Measurements from ENCODE around the gene RFC4. TPM values are rescaled to one million over a fixed set of nuclear protein-coding genes. Genes with fewer than 3 reads are reported as not detected.

RFC4 gene
- total and polyA plus RNA-seq, 3 donors from 2014 or later: 25.1 to 30.1 (median 26.2) TPM

- Histone ChIP-seq H3K36me3 (ENCODE audit: low read depth, missing control alignments) (no peaks in the 10 kb centered on the region), H3K27ac (no peak overlapping the region), H3K9me3 (no peaks in the 10 kb centered on the region), H3K4me1 (no peaks in the 10 kb centered on the region), H3K27me3 (no peaks in the 10 kb centered on the region), H3K4me3 (no peak overlapping the region)
- TF ChIP-seq POLR2A (IDR thresholded peaks at IDR 0.05) (no peak), CTCF (IDR thresholded peaks at IDR 0.05) (no peak)
- 86 to 93% methylated on average over 5 of the region's 5 CpGs for WGBS, 2 donors
- DNase-seq: no peak
- intact Hi-C loops (cut with DNase I; ENCODE audit: low total_unique reads): no loop called here
Observed at GRCh38 chr3:186779204-186779603, 27.1 kb downstream of the RFC4 start.

GRCh38 chr3:186775999-186776398 is 30.3 kb downstream of the RFC4 start:
- Histone ChIP-seq H3K27me3 (no peaks in the 10 kb centered on the region), H3K36me3 (ENCODE audit: low read depth, missing control alignments) (no peaks in the 10 kb centered on the region), H3K9me3 (no peaks in the 10 kb centered on the region), H3K27ac (no peak overlapping the region), H3K4me1 (no peaks in the 10 kb centered on the region), H3K4me3 (no peak overlapping the region)
- 66% methylated on average over 7 to 8 of the region's 8 CpGs for WGBS, 2 donors
- no peak for DNase-seq
- intact Hi-C loops (cut with DNase I; ENCODE audit: low total_unique reads): no loop called here
- TF ChIP-seq CTCF (IDR thresholded peaks at IDR 0.05) (no peak), POLR2A (IDR thresholded peaks at IDR 0.05) (no peak)

- WGBS, 2 donors: 11 to 12% methylated on average over 23 to 28 of the region's 28 CpGs
- Histone ChIP-seq H3K4me1 (no peaks in the 10 kb centered on the region), H3K4me3 (peak overlapping the region; percentile 46 to 53), H3K36me3 (ENCODE audit: low read depth, missing control alignments) (no peaks in the 10 kb centered on the region), H3K27me3 (no peaks in the 10 kb centered on the region), H3K27ac (peak overlapping the region; percentile 2 to 71), H3K9me3 (no peaks in the 10 kb centered on the region)
- TF ChIP-seq CTCF (IDR thresholded peaks at IDR 0.05) (no peak), POLR2A (IDR thresholded peaks at IDR 0.05) (no peak)
- intact Hi-C loops (cut with DNase I; ENCODE audit: low total_unique reads): no loop called here
- DNase-seq: peak; percentile 79
Observed at GRCh38 chr3:186772701-186773417, 33.4 kb downstream of the RFC4 start.

GRCh38 chr3:186772281-186772694 is 34.0 kb downstream of the RFC4 start:
- WGBS, 2 donors: 6 to 8% methylated on average over 26 of the region's 26 CpGs
- DNase-seq: no peak
- intact Hi-C loops (cut with DNase I; ENCODE audit: low total_unique reads): no loop called here
- Histone ChIP-seq H3K4me3 (peak overlapping the region; percentile 46 to 53), H3K27me3 (no peaks in the 10 kb centered on the region), H3K36me3 (ENCODE audit: low read depth, missing control alignments) (no peaks in the 10 kb centered on the region), H3K9me3 (no peaks in the 10 kb centered on the region), H3K27ac (peak overlapping the region; percentile 2 to 71), H3K4me1 (no peaks in the 10 kb centered on the region)
- no peak for TF ChIP-seq CTCF (IDR thresholded peaks at IDR 0.05)
- no peak for TF ChIP-seq POLR2A (IDR thresholded peaks at IDR 0.05)

GRCh38 chr3:186760897-186761447 is 45.3 kb downstream of the RFC4 start:
- Histone ChIP-seq H3K27me3 (no peaks in the 10 kb centered on the region), H3K36me3 (ENCODE audit: low read depth, missing control alignments) (no peaks in the 10 kb centered on the region), H3K4me3 (no peak overlapping the region), H3K9me3 (no peaks in the 10 kb centered on the region), H3K4me1 (no peaks in the 10 kb centered on the region), H3K27ac (no peak overlapping the region)
- intact Hi-C loops (cut with DNase I; ENCODE audit: low total_unique reads): no loop called here
- DNase-seq: no peak
- 83 to 91% methylated on average over 8 of the region's 8 CpGs for WGBS, 2 donors
- TF ChIP-seq CTCF (IDR thresholded peaks at IDR 0.05) (no peak), POLR2A (IDR thresholded peaks at IDR 0.05) (no peak)
